SJSA1 (cell line): Measurements from ENCODE around the gene KCNN1. TPM values are rescaled to one million over a fixed set of nuclear protein-coding genes. Genes with fewer than 3 reads are reported as not detected.

ENCODE experiments used
- DNase-seq, 2 experiments: peaks; one replicate each; pipeline ENCODE4 v3.0.0-alpha.2; 2015 to 2020; ENCODE audit warnings: low spot score in 2 of 2, low read depth in 1 of 2
- H3K27ac ChIP-seq: fragments of 250-450 bp; sonication (Bioruptor Pico); 2 replicates; pipeline ENCODE4 v1.5.1; 2020; ENCODE audit warnings: mild to moderate bottlenecking, moderate library complexity
- H3K27me3 ChIP-seq: fragments of 250-450 bp; sonication (Bioruptor Pico); replicated peaks from 2 replicates; pipeline ENCODE4 v1.5.1; 2020; ENCODE audit warnings: mild to moderate bottlenecking, moderate library complexity
- H3K36me3 ChIP-seq: fragments of 250-450 bp; sonication (Bioruptor Pico); 2 replicates; pipeline ENCODE4 v1.5.1; 2020; ENCODE audit warnings: mild to moderate bottlenecking
- H3K4me1 ChIP-seq: fragments of 250-450 bp; sonication (Bioruptor Pico); replicated peaks from 2 replicates; pipeline ENCODE4 v1.6.1; 2021; ENCODE audit warnings: mild to moderate bottlenecking
- H3K4me3 ChIP-seq: fragments of 250-450 bp; sonication (Bioruptor Pico); 2 replicates; pipeline ENCODE4 v1.5.1; 2020; ENCODE audit warnings: mild to moderate bottlenecking
- H3K9me3 ChIP-seq: fragments of 250-450 bp; sonication (Bioruptor Pico); replicated peaks from 2 replicates; pipeline ENCODE4 v1.5.1; 2020; ENCODE audit warnings: mild to moderate bottlenecking
- total RNA-seq: library from RNA; depleted of rRNA; stranded (reverse); fragments of >200 nt; shearing (Covaris generic); gene quantifications from 2 replicates; pipeline ENCODE4 v1.2.3, GENCODE V29; 2014

Gene KCNN1
- total RNA-seq, 1 experiment from 2014 or later, result not detected

DNA sequence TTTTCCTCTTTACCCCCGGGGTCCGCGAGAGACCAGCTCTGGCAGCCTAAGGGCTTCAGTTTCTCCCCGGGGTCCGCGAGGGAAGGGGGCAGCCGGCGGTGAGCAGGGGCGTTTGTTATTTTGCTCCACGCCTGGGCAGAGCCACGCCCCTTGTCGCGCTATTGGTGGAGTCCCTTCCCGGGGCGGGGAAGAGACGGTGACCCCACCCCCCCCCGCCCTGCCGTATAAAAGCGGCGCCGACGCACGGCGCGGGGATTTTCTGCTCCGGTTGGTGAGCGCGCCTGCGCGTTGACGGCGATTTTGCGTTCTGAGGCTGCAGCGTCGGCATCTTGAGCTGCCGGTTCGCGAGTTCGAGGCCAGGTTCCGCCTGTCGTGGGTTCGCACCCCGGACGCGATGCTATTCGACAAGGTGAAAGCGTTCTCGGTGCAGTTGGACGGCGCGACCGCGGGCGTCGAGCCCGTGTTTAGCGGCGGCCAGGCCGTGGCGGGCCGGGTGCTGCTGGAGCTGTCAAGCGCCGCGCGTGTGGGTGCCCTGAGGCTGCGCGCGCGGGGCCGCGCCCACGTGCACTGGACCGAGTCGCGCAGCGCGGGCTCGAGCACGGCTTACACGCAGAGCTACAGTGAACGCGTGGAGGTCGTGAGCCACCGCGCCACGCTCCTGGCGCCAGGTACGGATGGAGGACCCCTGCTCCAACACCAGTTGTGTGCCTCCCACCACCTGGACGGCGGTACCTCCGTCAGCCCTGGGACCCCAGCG is 41.2 kb downstream of the KCNN1 start, which contains the start of gene ARRDC2:
Gene ARRDC2, plus strand, starts transcription at position 254 of the 757 bp plus-strand sequence. Its CDS starts 141 bp downstream, at position 395.
- H3K9me3 ChIP-seq, result no peaks in the 10 kb centered on the region
- peaks cover 47% of the 10 kb centered on the region for H3K36me3 ChIP-seq
- peak within 1 kb of the TSS; percentile 34 for H3K4me3 ChIP-seq
- no peak within 1 kb of the TSS for H3K27ac ChIP-seq
- DNase-seq, result peak; percentile 87 to 89
- no peaks in the 10 kb centered on the region for H3K27me3 ChIP-seq
- peaks cover 31% of the 10 kb centered on the region for H3K4me1 ChIP-seq

GRCh38 chr19:18008814-18009213 is 41.9 kb downstream of the KCNN1 start:
- H3K4me3 ChIP-seq, result no peak overlapping the region; the same call in 1 of the 2 replicates
- no peak overlapping the region for H3K27ac ChIP-seq

DNA sequence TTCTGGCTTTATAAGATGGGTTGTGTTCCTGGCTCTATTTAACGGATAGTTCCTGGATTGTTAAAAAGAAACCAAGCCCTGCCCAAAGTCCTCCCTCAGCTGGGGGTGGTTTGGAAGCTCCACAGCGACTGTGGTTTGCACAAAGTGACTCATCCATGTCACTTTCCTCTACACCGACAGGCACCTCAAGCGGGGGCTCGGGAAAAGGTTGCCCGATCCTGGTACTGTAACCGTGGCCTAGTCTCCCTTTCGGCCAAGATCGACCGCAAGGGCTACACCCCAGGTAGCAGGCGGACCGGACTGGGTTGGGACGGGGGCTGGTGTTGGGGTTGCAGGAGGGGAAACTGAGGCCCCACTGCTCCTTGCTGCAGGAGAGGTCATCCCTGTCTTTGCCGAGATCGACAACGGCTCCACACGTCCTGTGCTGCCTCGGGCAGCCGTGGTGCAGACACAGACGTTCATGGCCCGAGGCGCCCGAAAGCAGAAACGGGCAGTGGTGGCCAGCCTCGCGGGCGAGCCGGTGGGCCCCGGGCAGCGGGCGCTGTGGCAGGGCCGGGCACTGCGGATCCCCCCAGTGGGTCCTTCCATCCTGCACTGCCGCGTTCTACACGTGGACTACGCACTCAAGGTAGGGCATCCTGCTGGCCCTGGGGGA is 42.6 kb downstream of the KCNN1 start:
- no peaks in the 10 kb centered on the region for H3K9me3 ChIP-seq
- H3K36me3 ChIP-seq, result peaks cover 52% of the 10 kb centered on the region
- no peak overlapping the region for H3K27ac ChIP-seq
- peak in 1 of 2 experiments; percentile 64 for DNase-seq
- H3K27me3 ChIP-seq, result no peaks in the 10 kb centered on the region
- H3K4me3 ChIP-seq, result no peak overlapping the region
- H3K4me1 ChIP-seq, result peaks cover 31% of the 10 kb centered on the region

More at GRCh38 chr19:18008814-18009213, 41.9 kb downstream of the KCNN1 start:
- Histone ChIP-seq H3K4me1 (peaks cover 31% of the 10 kb centered on the region), H3K27me3 (no peaks in the 10 kb centered on the region), H3K36me3 (peaks cover 51% of the 10 kb centered on the region), H3K9me3 (no peaks in the 10 kb centered on the region)
- DNase-seq, result no peak

DNA sequence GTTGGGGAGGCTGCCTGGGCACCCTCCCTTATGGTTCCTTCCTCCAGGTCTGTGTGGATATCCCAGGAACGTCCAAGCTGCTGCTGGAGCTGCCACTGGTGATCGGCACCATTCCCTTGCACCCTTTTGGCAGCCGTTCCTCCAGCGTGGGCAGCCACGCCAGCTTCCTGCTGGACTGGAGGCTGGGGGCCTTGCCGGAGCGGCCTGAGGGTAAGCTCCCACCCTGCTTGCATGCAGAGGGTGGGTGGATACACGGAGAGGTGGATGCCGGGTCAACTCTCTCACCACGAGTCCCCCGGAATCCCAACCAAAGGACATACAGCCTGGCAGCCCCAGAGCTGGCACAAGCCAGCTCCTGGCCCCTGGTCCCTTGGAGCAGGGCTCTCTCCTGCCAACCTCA is 43.2 kb downstream of the KCNN1 start:
- Histone ChIP-seq H3K36me3 (peaks cover 54% of the 10 kb centered on the region), H3K27ac (no peak overlapping the region), H3K9me3 (no peaks in the 10 kb centered on the region), H3K4me1 (peaks cover 31% of the 10 kb centered on the region), H3K27me3 (no peaks in the 10 kb centered on the region), H3K4me3 (no peak overlapping the region)
- no peak for DNase-seq

DNA sequence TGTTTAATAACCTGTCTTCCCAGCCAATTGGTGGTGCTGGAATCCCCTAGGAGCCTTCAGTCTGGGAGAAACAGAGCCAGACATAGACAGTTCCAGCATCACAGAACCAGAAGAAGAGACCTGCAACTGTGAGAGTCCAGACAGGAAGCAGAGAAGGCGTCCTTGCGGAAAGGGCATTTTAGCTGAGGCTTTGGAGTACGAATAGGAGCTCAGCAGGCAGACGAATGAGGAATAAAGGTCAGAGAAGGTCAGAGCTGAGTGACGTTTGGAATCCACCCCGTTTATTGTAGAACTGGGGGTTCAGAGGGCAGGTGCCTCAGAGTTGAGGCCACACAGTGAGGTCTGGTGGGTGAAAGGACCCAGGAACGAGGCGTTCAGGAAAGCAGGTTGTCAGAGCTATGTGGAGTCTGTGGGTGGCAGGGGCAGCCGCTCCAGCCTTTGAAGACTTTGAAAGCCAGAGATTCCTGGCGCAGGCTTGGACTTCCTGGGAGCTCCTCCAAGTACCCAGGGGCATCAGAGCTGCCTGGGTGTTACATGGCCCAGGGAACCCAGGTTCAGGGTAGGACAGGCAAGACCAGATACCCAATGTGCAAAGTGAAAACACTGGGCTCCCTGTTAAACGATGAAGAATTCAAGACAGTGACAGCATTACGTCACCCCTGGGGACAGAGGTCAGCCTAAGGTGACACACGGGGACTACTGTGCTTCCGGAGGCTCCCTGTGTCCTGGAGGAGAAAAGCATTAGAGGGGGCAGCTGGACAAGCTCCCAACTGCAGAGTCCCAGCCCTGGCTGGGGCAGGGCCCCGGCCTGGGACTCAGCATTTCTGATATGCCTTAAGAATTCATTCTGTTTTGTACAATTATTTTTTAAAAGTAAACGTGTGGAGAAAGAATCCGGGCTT is 46.6 kb downstream of the KCNN1 start:
- H3K4me1 ChIP-seq, result peaks cover 13% of the 10 kb centered on the region
- no peaks in the 10 kb centered on the region for H3K9me3 ChIP-seq
- no peak overlapping the region for H3K4me3 ChIP-seq
- H3K27ac ChIP-seq, result no peak overlapping the region
- H3K27me3 ChIP-seq, result no peaks in the 10 kb centered on the region
- no peak for DNase-seq
- H3K36me3 ChIP-seq, result peaks cover 54% of the 10 kb centered on the region

- no peak overlapping the region for H3K4me3 ChIP-seq
- H3K9me3 ChIP-seq, result no peaks in the 10 kb centered on the region
- H3K36me3 ChIP-seq, result peaks cover 47% of the 10 kb centered on the region
- peaks cover 6% of the 10 kb centered on the region for H3K4me1 ChIP-seq
- H3K27me3 ChIP-seq, result no peaks in the 10 kb centered on the region
- H3K27ac ChIP-seq, result no peak overlapping the region
- no peak for DNase-seq
These were observed 47.3 kb downstream of the KCNN1 start for GRCh38 chr19:18014197-18014596.

DNA sequence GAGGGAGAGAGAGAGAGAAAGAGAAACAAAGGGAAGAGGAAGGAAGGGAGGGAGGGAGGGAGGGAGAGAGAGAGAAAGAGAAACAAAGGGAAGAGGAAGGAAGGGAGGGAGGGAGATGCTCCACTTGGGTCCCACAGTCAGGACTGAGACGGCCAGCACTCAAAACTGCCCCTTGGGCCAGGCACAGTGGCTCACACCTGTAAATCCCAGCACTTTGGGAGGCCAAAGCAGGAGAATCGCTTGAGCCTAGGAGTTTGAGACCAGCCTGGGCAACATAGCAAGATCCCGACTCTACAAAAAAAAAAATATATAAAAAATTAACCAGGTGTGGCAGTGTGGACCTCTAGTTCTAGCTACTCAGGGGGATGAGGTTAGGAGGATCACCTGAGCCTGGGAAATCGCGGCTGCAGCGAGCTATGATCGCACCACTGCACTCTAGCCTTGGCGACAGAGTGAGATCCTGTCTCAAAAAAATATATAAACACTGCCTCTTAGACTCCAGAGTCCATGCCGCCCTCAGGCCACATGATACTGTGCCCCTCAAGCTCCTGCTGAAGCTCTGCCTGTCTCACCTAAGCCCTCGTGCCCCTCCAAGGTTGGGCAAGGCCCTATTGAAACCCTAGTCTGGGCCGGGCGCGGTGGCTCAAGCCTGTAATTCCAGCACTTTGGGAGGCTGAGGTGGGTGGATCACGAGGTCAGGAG is 49.5 kb downstream of the KCNN1 start:
- Histone ChIP-seq H3K36me3 (peaks cover 28% of the 10 kb centered on the region), H3K27me3 (no peaks in the 10 kb centered on the region), H3K9me3 (no peaks in the 10 kb centered on the region), H3K27ac (no peak overlapping the region), H3K4me1 (peaks cover 16% of the 10 kb centered on the region), H3K4me3 (no peak overlapping the region)
- DNase-seq, result no peak

- no peak overlapping the region for H3K4me3 ChIP-seq
- no peak for DNase-seq
- no peak overlapping the region for H3K27ac ChIP-seq
These were observed 50.6 kb downstream of the KCNN1 start for GRCh38 chr19:18017275-18018083.

GRCh38 chr19:18020212-18021085 is 53.5 kb downstream of the KCNN1 start:
- Histone ChIP-seq H3K4me1 (peaks cover 31% of the 10 kb centered on the region), H3K27ac (no peak overlapping the region), H3K36me3 (peaks cover 3% of the 10 kb centered on the region), H3K4me3 (no peak overlapping the region), H3K9me3 (no peaks in the 10 kb centered on the region), H3K27me3 (no peaks in the 10 kb centered on the region)
- peak; percentile 35 to 70 for DNase-seq

More at GRCh38 chr19:18017275-18018083, 50.6 kb downstream of the KCNN1 start:
- Histone ChIP-seq H3K9me3 (no peaks in the 10 kb centered on the region), H3K36me3 (peaks cover 20% of the 10 kb centered on the region), H3K4me1 (peaks cover 28% of the 10 kb centered on the region), H3K27me3 (no peaks in the 10 kb centered on the region)

DNA sequence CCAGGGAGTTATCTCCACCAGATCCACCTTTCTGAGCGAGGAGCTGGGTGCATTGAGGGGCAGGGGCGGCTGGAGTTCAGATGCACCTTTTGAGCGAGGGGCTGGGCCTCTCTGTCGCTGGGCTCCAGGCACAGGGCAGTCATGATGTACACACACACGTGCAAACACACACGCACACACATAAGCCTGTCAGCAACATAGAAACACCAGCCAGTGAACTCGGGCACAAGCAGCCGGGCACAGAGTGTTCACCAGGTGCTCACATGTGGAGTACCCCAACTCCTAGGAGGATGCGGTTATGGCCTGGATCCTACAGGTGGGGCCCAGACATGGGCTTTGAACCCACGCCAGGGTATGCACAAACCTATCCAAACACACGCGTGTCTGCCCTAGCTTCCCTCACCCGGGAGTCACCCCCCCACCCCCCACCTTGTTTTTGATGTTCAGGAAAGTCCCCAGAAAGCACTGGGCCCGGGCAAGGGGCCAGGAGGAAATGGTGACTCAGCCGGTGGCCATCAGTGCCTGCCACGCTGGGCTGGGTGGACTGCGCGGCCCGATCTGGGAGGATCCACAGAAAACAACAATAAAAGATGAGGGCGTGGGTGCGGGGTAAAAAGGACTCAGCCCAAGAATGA is 54.3 kb downstream of the KCNN1 start:
- peak overlapping the region; percentile 68 for H3K27ac ChIP-seq
- DNase-seq, result peak; percentile 91 to 94

DNA sequence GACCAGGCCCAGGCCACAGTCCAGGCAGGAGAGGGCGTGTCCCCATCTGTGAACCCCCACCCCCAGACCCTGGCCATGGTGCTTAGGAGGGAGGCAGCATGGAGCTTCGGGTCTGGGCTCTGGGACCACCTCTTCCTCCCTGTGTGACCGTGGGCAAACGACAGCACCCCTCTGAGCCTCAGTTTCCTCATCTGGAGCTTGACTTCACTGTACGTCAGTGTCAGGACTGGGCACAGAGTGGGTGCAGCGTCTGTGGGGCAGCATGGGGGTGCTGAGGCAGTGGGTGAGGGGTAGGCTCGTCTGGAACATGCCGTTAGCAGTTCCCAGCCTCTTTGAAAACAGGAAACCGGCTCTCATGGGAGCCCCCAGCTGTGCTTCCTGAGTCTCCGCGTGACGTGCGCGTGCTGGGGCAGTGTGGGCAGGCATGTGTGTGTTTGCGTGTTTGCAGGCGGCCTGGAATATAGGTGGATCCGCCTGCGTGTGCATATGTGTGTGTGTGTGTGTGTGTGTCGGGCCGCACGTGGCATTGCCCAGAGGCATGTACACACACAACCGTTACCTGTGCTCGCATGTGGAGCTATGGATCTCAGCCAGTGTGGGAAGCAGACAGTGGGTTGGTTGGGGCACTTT is 56.8 kb downstream of the KCNN1 start:
- Histone ChIP-seq H3K27ac (no peak overlapping the region), H3K4me1 (peaks cover 31% of the 10 kb centered on the region), H3K9me3 (no peaks in the 10 kb centered on the region), H3K27me3 (no peaks in the 10 kb centered on the region), H3K4me3 (no peak overlapping the region), H3K36me3 (no peaks in the 10 kb centered on the region)
- no peak for DNase-seq

More for the DNA sequence above, 54.3 kb downstream of the KCNN1 start:
- no peaks in the 10 kb centered on the region for H3K36me3 ChIP-seq
- H3K4me3 ChIP-seq, result no peak overlapping the region
- H3K4me1 ChIP-seq, result peaks cover 31% of the 10 kb centered on the region
- no peaks in the 10 kb centered on the region for H3K9me3 ChIP-seq
- no peaks in the 10 kb centered on the region for H3K27me3 ChIP-seq
